C4-2B (cell line): ENCODE measurements around the gene MYO15A.

ENCODE experiments used
- H3K27ac ChIP-seq: fragments of 450-650 bp; 2 replicates; pipeline ENCODE4 v1.5.1; 2017
- CTCF ChIP-seq: fragments of 450-650 bp; conservative IDR thresholded peaks from 2 replicates; pipeline ENCODE4 v1.5.1; 2017; ENCODE audit warnings: mild to moderate bottlenecking
- ZFX ChIP-seq: fragments of 450-650 bp; IDR thresholded peaks from 2 replicates; pipeline ENCODE4 v1.6.1; 2017

The MYO15A gene

DNA sequence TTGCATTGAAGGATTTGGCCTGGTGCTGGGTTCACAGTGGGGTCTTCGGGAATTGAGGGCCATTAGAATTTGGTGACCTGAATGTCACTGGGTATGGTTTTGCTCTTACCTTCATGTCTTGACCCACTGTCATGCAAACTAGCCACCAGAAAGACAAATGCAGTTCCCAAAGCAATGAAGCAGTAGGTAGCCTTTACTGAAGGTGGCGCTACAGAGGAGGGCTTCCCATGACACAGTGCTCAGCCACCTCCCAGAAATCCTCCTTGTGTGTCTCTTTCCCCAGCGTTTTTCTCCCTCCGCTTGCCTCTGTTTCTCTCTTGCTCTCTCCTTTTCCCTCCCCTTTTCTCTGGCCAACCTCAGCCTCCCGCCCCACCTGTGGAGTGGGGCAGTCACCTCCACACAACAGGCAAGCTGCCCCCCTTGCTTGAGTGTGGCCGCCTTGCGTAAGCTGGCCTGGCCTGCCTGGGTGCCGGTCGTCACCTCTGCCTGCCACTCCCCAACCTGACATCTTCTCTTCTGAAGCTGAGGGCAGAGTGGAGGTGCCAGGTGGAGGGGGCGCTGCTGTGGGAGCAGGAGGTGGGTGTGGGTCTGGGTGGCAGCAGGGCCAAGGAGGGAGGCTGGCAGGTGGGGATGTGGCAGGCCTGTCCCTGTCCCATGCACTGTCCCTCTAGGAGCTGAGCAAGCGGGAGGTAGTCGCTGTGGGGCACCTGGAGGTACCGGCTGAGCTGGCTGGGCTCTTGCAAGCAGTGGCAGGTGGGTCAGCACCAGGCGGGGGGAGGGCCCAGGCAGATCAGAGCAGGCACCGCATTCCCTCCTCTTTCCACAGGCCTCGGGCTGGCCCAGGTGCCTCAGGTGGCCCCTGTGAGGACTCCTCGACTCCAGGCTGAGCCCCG, 34.7 kb downstream of the MYO15A start:
- TF ChIP-seq CTCF = no peak
- TF ChIP-seq ZFX = no peak

GRCh38 chr17:18144261-18144660, 35.7 kb downstream of the MYO15A start:
- no peak overlapping the region for H3K27ac ChIP-seq
- TF ChIP-seq ZFX = no peak
- no peak for TF ChIP-seq CTCF

More for the DNA sequence above, 34.7 kb downstream of the MYO15A start:
- H3K27ac ChIP-seq = no peak overlapping the region

- TF ChIP-seq ZFX (no peak), CTCF (no peak)
- no peak overlapping the region for H3K27ac ChIP-seq
Measured at GRCh38 chr17:18144855-18145254, 36.3 kb downstream of the MYO15A start.

GRCh38 chr17:18145811-18146210, 37.3 kb downstream of the MYO15A start:
- no peak for TF ChIP-seq CTCF
- TF ChIP-seq ZFX = no peak
- H3K27ac ChIP-seq = no peak overlapping the region

DNA sequence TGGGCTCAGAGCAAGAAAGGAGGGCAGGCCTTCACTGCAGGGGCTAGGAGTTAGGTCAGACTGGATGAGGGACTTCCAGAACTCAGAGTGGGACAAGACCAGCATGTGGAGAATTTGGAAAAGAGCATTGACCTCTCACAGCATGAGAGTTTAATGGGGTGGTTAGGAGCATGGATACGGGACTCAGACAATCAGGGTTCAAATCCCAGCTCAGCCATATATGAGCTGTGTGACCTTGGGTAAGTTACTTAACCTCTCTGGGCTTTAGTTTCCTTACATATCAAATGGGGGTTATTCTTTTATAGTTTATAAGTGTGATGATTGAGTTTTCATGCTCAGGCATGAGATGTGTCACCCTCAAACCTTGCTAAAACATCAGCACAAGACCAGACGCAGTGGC, 37.7 kb downstream of the MYO15A start:
- H3K27ac ChIP-seq = no peak overlapping the region
- TF ChIP-seq ZFX = no peak
- TF ChIP-seq CTCF = no peak

GRCh38 chr17:18146980-18147379, 38.4 kb downstream of the MYO15A start:
- no peak overlapping the region for H3K27ac ChIP-seq
- TF ChIP-seq CTCF = no peak

GRCh38 chr17:18148586-18148985, 40.0 kb downstream of the MYO15A start:
- TF ChIP-seq CTCF = no peak
- no peak for TF ChIP-seq ZFX
- H3K27ac ChIP-seq = no peak overlapping the region
